ENCODE measurements around the gene NVL. TPM values are rescaled to one million over a fixed set of nuclear protein-coding genes. Genes with fewer than 3 reads are reported as not detected.

The NVL gene
- 21.7 and 26.3 TPM in 2 replicates for total RNA-seq

GRCh38 chr1:224329842-224330753, at the start of gene NVL:
Gene NVL (minus strand): TSS chr1:224330172. CDS start chr1:224330127, 45 bp downstream.

GRCh38 chr1:224356685-224357625, 27.0 kb upstream of the NVL start, which contains the start of gene CNIH4:
Gene CNIH4 (plus strand): TSS chr1:224356879. CDS start chr1:224356925, 46 bp downstream.

GRCh38 chr1:224182866-224183590, 146.9 kb downstream of the NVL start, which contains the start of gene DEGS1:
Gene DEGS1 (plus strand): TSS chr1:224183240. CDS start chr1:224183337, 97 bp downstream.

Small RNA genes lying within 50 kb of the gene (small RNA-seq; reads per million reads assigned to genes)
- gene MIR320B2 (ENCODE audit: low replicate concordance) (0.10 reads per million), gene RF00139 (ENCODE audit: low replicate concordance) (not detected), gene RNU6-1008P (ENCODE audit: low replicate concordance) (not detected)

Other genes starting within 250 kb of the NVL start
- 16.9 and 34.8 TPM in 2 replicates for gene FBXO28, start 216.1 kb downstream of the NVL start, total RNA-seq
- 93.9 and 152 TPM in 2 replicates for gene DEGS1, start 146.9 kb downstream of the NVL start, total RNA-seq
- gene CNIH4, start 26.7 kb upstream of the NVL start, total RNA-seq, result 57.0 and 62.8 TPM in 2 replicates
- gene WDR26, start 104.6 kb upstream of the NVL start, total RNA-seq, result 68.3 and 81.7 TPM in 2 replicates

Data from placental pericyte (primary cell).